Measurements from ENCODE around the gene PLCB1. TPM values are rescaled to one million over a fixed set of nuclear protein-coding genes. Genes with fewer than 3 reads are reported as not detected.

Gene PLCB1
- total RNA-seq, 1 donor: 13.4 TPM

GRCh38 chr20:8487696-8488095 lies 355.6 kb downstream of the PLCB1 start:
- Histone ChIP-seq H2AFZ (ENCODE audit: low read length) (no peak overlapping the region), H3K9me3 (ENCODE audit: low read depth, low read length) (no peaks in the 10 kb centered on the region), H3K79me2 (ENCODE audit: insufficient read depth, low read length) (no peaks in the 10 kb centered on the region), H3K4me1 (ENCODE audit: insufficient read depth, low read length) (no peaks in the 10 kb centered on the region), H3K4me3 (ENCODE audit: insufficient read depth, low read length) (no peak overlapping the region), H3K36me3 (ENCODE audit: insufficient read depth, low read length) (no peaks in the 10 kb centered on the region), H3K27me3 (ENCODE audit: insufficient read depth, low read length) (no peaks in the 10 kb centered on the region), H4K20me1 (ENCODE audit: insufficient read depth, low read length) (no peaks in the 10 kb centered on the region), H3K27ac (ENCODE audit: low read depth, low read length) (no peak overlapping the region), H3K4me2 (ENCODE audit: insufficient read depth, low read length) (no peak overlapping the region)
- no peak for DNase-seq (ENCODE audit: insufficient read length, low spot score, missing footprints)
- no peak for TF ChIP-seq CTCF (IDR thresholded peaks at IDR 0.05; ENCODE audit: extremely low read depth, low read depth, low read length)

- Histone ChIP-seq H3K9me3 (ENCODE audit: low read depth, low read length) (no peaks in the 10 kb centered on the region), H3K4me3 (ENCODE audit: insufficient read depth, low read length) (no peak overlapping the region), H3K27me3 (ENCODE audit: insufficient read depth, low read length) (no peaks in the 10 kb centered on the region), H3K79me2 (ENCODE audit: insufficient read depth, low read length) (no peaks in the 10 kb centered on the region), H3K4me1 (ENCODE audit: insufficient read depth, low read length) (no peaks in the 10 kb centered on the region), H4K20me1 (ENCODE audit: insufficient read depth, low read length) (no peaks in the 10 kb centered on the region), H3K27ac (ENCODE audit: low read depth, low read length) (no peak overlapping the region), H2AFZ (ENCODE audit: low read length) (no peak overlapping the region), H3K4me2 (ENCODE audit: insufficient read depth, low read length) (no peak overlapping the region), H3K36me3 (ENCODE audit: insufficient read depth, low read length) (no peaks in the 10 kb centered on the region)
- no peak for DNase-seq (ENCODE audit: insufficient read length, low spot score, missing footprints)
- no peak for TF ChIP-seq CTCF (IDR thresholded peaks at IDR 0.05; ENCODE audit: extremely low read depth, low read depth, low read length)
These were observed 357.2 kb downstream of the PLCB1 start for GRCh38 chr20:8489094-8489883.

- no peaks in the 10 kb centered on the region for H3K27me3 ChIP-seq (ENCODE audit: insufficient read depth, low read length)
- no peak overlapping the region for H3K4me3 ChIP-seq (ENCODE audit: insufficient read depth, low read length)
- H2AFZ ChIP-seq (ENCODE audit: low read length): no peak overlapping the region
- TF ChIP-seq CTCF (IDR thresholded peaks at IDR 0.05; ENCODE audit: extremely low read depth, low read depth, low read length): no peak
- no peaks in the 10 kb centered on the region for H3K4me1 ChIP-seq (ENCODE audit: insufficient read depth, low read length)
- H4K20me1 ChIP-seq (ENCODE audit: insufficient read depth, low read length): no peaks in the 10 kb centered on the region
- no peak overlapping the region for H3K4me2 ChIP-seq (ENCODE audit: insufficient read depth, low read length)
- no peaks in the 10 kb centered on the region for H3K36me3 ChIP-seq (ENCODE audit: insufficient read depth, low read length)
- H3K27ac ChIP-seq (ENCODE audit: low read depth, low read length): no peak overlapping the region
- no peaks in the 10 kb centered on the region for H3K79me2 ChIP-seq (ENCODE audit: insufficient read depth, low read length)
- H3K9me3 ChIP-seq (ENCODE audit: low read depth, low read length): no peaks in the 10 kb centered on the region
- no peak for DNase-seq (ENCODE audit: insufficient read length, low spot score, missing footprints)
These were observed 358.2 kb downstream of the PLCB1 start for GRCh38 chr20:8490076-8490830.

- no peaks in the 10 kb centered on the region for H3K27me3 ChIP-seq (ENCODE audit: insufficient read depth, low read length)
- H3K79me2 ChIP-seq (ENCODE audit: insufficient read depth, low read length): no peaks in the 10 kb centered on the region
- no peak overlapping the region for H3K4me2 ChIP-seq (ENCODE audit: insufficient read depth, low read length)
- H4K20me1 ChIP-seq (ENCODE audit: insufficient read depth, low read length): no peaks in the 10 kb centered on the region
- no peak for TF ChIP-seq CTCF (IDR thresholded peaks at IDR 0.05; ENCODE audit: extremely low read depth, low read depth, low read length)
- no peaks in the 10 kb centered on the region for H3K9me3 ChIP-seq (ENCODE audit: low read depth, low read length)
- no peak for DNase-seq (ENCODE audit: insufficient read length, low spot score, missing footprints)
- H2AFZ ChIP-seq (ENCODE audit: low read length): no peak overlapping the region
- H3K4me3 ChIP-seq (ENCODE audit: insufficient read depth, low read length): no peak overlapping the region
- H3K4me1 ChIP-seq (ENCODE audit: insufficient read depth, low read length): no peaks in the 10 kb centered on the region
- no peaks in the 10 kb centered on the region for H3K36me3 ChIP-seq (ENCODE audit: insufficient read depth, low read length)
- no peak overlapping the region for H3K27ac ChIP-seq (ENCODE audit: low read depth, low read length)
These were observed 360.1 kb downstream of the PLCB1 start for GRCh38 chr20:8492173-8492572.
